GM19023 (cell line): ENCODE results near the gene SP140L.
"Not testable (repeated sequence)": the region's sequence is repeated elsewhere in the genome, so short reads cannot be mapped to it uniquely, and the experiment has no call there.

Experiments
- ATAC-seq: cut with Tn5 transposase; IDR thresholded peaks from one replicate; pipeline ENCODE4 v1.9.1; 2021; ENCODE audit warnings: mild to moderate bottlenecking, moderate library complexity; ENCODE audit not compliant: unreplicated experiment

Gene SP140L

GRCh38 chr2:230362030-230362691, 35.2 kb downstream of the SP140L start:
- ATAC-seq: no peak

- no peak for ATAC-seq
Measured at GRCh38 chr2:230382108-230382507, 55.1 kb downstream of the SP140L start.

- ATAC-seq: no peak
Measured at GRCh38 chr2:230383453-230383852, 56.5 kb downstream of the SP140L start.

- ATAC-seq: no peak
Measured at GRCh38 chr2:230384986-230385385, 58.0 kb downstream of the SP140L start.

- no peak for ATAC-seq
Measured at GRCh38 chr2:230394301-230394700, 67.3 kb downstream of the SP140L start.

GRCh38 chr2:230398698-230399097, 71.7 kb downstream of the SP140L start:
- ATAC-seq: not testable (repeated sequence)

GRCh38 chr2:230400041-230400440, 73.0 kb downstream of the SP140L start:
- no peak for ATAC-seq

- ATAC-seq: no peak
Measured at GRCh38 chr2:230400454-230400853, 73.5 kb downstream of the SP140L start.

- not testable (repeated sequence) for ATAC-seq
Measured at GRCh38 chr2:230401026-230401425, 74.0 kb downstream of the SP140L start.

GRCh38 chr2:230403746-230404145, 76.8 kb downstream of the SP140L start:
- no peak for ATAC-seq

GRCh38 chr2:230405824-230406223, 78.8 kb downstream of the SP140L start:
- ATAC-seq: no peak

- no peak for ATAC-seq
Measured at GRCh38 chr2:230408244-230408842, 81.3 kb downstream of the SP140L start.

- not testable (repeated sequence) for ATAC-seq
Measured at GRCh38 chr2:230409316-230409715, 82.3 kb downstream of the SP140L start.

- no peak for ATAC-seq
Measured at GRCh38 chr2:230410263-230410662, 83.3 kb downstream of the SP140L start.

- no peak for ATAC-seq
Measured at GRCh38 chr2:230410861-230411569, 84.0 kb downstream of the SP140L start.

- peak; percentile 56 for ATAC-seq
Measured at GRCh38 chr2:230411570-230412370, 84.8 kb downstream of the SP140L start.

GRCh38 chr2:230412371-230412711, 85.3 kb downstream of the SP140L start:
- no peak for ATAC-seq

- no peak for ATAC-seq
Measured at GRCh38 chr2:230412846-230413245, 85.9 kb downstream of the SP140L start.

- ATAC-seq: no peak
Measured at GRCh38 chr2:230413479-230413878, 86.5 kb downstream of the SP140L start.

GRCh38 chr2:230414302-230414701, 87.3 kb downstream of the SP140L start:
- ATAC-seq: no peak

GRCh38 chr2:230416061-230416721, 89.2 kb downstream of the SP140L start, which contains the start of gene SP100:
SP100 (plus strand) TSS chr2:230416201; CDS start chr2:230416297, 96 bp downstream.
- peak; percentile 65 for ATAC-seq
